H1 (cell line): ENCODE results near the gene YAP1. TPM values are rescaled to one million over a fixed set of nuclear protein-coding genes. Genes with fewer than 3 reads are reported as not detected.
A peak's percentile ranks its signal among the peaks of the same experiment; 100 is the strongest.

ENCODE experiments used
- CTCF ChIA-PET: fragments of 300-600 bp; sonication (Branson Sonifier 250); formaldehyde crosslinking; loops from one replicate; lab custom pipeline; 2021; ENCODE audit not compliant: partially characterized antibody; lab: Charles Lee
- POLR2A ChIA-PET: fragments of 300-600 bp; sonication (Branson Sonifier 250); formaldehyde crosslinking; loops from one replicate; lab custom pipeline; 2021; ENCODE audit warnings: inconsistent platforms; ENCODE audit not compliant: partially characterized antibody; lab: Charles Lee
- DNase-seq, 2 experiments: peaks; one replicate each; pipeline versions ENCODE4 v3.0.0 to v3.0.0-alpha.2; 2010 to 2022; ENCODE audit warnings: low spot score in 2 of 2, low read depth in 1 of 2, mixed read lengths in 1 of 2
- FAIRE-seq: peaks from 2 replicates; lab custom pipeline; 2011; peaks lifted over from hg19 to GRCh38; lab: Jason Lieb, UNC
- H2AFZ ChIP-seq: 2 replicates; pipeline ENCODE4 v1.8.1; 2012; ENCODE audit warnings: low read length, inconsistent platforms
- H2AK5ac ChIP-seq: 2 replicates; pipeline ENCODE4 v1.6.1; 2013; ENCODE audit warnings: low read depth, low read length
- H2BK120ac ChIP-seq: replicated peaks from 2 replicates; pipeline ENCODE3; 2013; ENCODE audit warnings: low read depth, low read length, inconsistent platforms
- H2BK12ac ChIP-seq: 2 replicates; pipeline ENCODE4 v1.6.1; 2013; ENCODE audit warnings: low read depth, low read length
- H2BK15ac ChIP-seq: 2 replicates; pipeline ENCODE4 v1.6.1; 2013; ENCODE audit warnings: low read length
- H2BK20ac ChIP-seq: 2 replicates; pipeline ENCODE4 v1.6.1; 2013; ENCODE audit warnings: low read length
- H2BK5ac ChIP-seq: 2 replicates; pipeline ENCODE4 v1.6.1; 2013; ENCODE audit warnings: low read depth, low read length
- H3K14ac ChIP-seq: 2 replicates; pipeline ENCODE4 v1.6.1; 2013; ENCODE audit warnings: inconsistent platforms; ENCODE audit not compliant: insufficient read length
- H3K18ac ChIP-seq: 2 replicates; pipeline ENCODE4 v1.6.1; 2013; ENCODE audit warnings: low read length; ENCODE audit errors: extremely low read depth
- H3K23ac ChIP-seq: 2 replicates; pipeline ENCODE4 v1.6.1; 2013; ENCODE audit warnings: inconsistent platforms; ENCODE audit not compliant: insufficient read length
- H3K23me2 ChIP-seq: 2 replicates; pipeline ENCODE4 v1.6.1; 2013; ENCODE audit warnings: low read depth, low read length
- H3K27ac ChIP-seq: 2 replicates; pipeline ENCODE4 v1.6.1; 2011; ENCODE audit warnings: low read depth, low read length, inconsistent platforms
- H3K27me3 ChIP-seq, 4 experiments: replicated peaks in 1 of 4; 1 replicate in 1 of 4; 2 replicates in 3 of 4; pipeline versions ENCODE4 v1.6.1 to v1.8.1; 2011 to 2013; ENCODE audit warnings: low read length in 3 of 4, mild to moderate bottlenecking in 3 of 4, inconsistent platforms in 2 of 4, mixed read lengths in 2 of 4, moderate library complexity in 1 of 4; ENCODE audit not compliant: control insufficient read depth in 3 of 4, insufficient read depth in 3 of 4; ENCODE audit errors: extremely low read depth in 1 of 4
- H3K36me3 ChIP-seq, 4 experiments: 2 replicates each; pipeline versions ENCODE4 v1.6.1 to v1.8.1; 2011 to 2013; ENCODE audit warnings: mild to moderate bottlenecking in 4 of 4, low read length in 3 of 4, moderate library complexity in 2 of 4, control low read depth in 1 of 4, inconsistent platforms in 1 of 4; ENCODE audit not compliant: insufficient read depth in 4 of 4, control insufficient read depth in 2 of 4
- H3K4ac ChIP-seq: replicated peaks from 2 replicates; pipeline ENCODE3; 2013; ENCODE audit warnings: low read length, low read depth, mixed read lengths, inconsistent platforms; ENCODE audit not compliant: insufficient read length
- H3K4me1 ChIP-seq, 4 experiments: replicated peaks in 1 of 4; 1 replicate in 1 of 4; 2 replicates in 3 of 4; pipeline versions ENCODE4 v1.6.1 to v1.8.1; 2011 to 2013; ENCODE audit warnings: low read length in 3 of 4, inconsistent platforms in 2 of 4, mixed read lengths in 1 of 4; ENCODE audit not compliant: insufficient read depth in 4 of 4, control insufficient read depth in 3 of 4
- H3K4me2 ChIP-seq, 2 experiments: 2 replicates each; pipeline versions ENCODE4 v1.6.1 to v1.8.1; 2011 to 2013; ENCODE audit warnings: low read depth in 2 of 2, low read length in 2 of 2, control low read depth in 1 of 2, inconsistent platforms in 1 of 2, mild to moderate bottlenecking in 1 of 2; ENCODE audit not compliant: insufficient read depth in 1 of 2
- H3K4me3 ChIP-seq, 4 experiments: fragments of 200-600, 300-600 bp in 1 of 4; sonication (generic), shearing (Covaris generic), sonication (Bioruptor Twin) in 1 of 4; 2 replicates each; pipeline versions ENCODE4 v1.5.1 to v1.8.1; 2011 to 2016; ENCODE audit warnings: low read length in 4 of 4, low read depth in 3 of 4, control low read depth in 2 of 4, inconsistent platforms in 2 of 4, mild to moderate bottlenecking in 2 of 4, mixed read lengths in 1 of 4, moderate library complexity in 1 of 4; ENCODE audit not compliant: insufficient read depth in 2 of 4; ENCODE audit errors: extremely low read depth in 1 of 4
- H3K56ac ChIP-seq: replicated peaks from 2 replicates; pipeline ENCODE3; 2013; ENCODE audit warnings: low read depth, mild to moderate bottlenecking, mixed read lengths, low read length, inconsistent platforms; ENCODE audit not compliant: insufficient read length
- H3K79me1 ChIP-seq: 2 replicates; pipeline ENCODE4 v1.6.1; 2013; ENCODE audit warnings: low read depth, low read length, control low read depth
- H3K79me2 ChIP-seq, 2 experiments: 2 replicates each; pipeline versions ENCODE4 v1.6.1 to v1.8.1; 2012 to 2013; ENCODE audit warnings: low read length in 2 of 2, mild to moderate bottlenecking in 2 of 2, inconsistent platforms in 1 of 2; ENCODE audit not compliant: insufficient read depth in 2 of 2, control insufficient read depth in 1 of 2
- H3K9ac ChIP-seq, 4 experiments: replicated peaks in 1 of 4; 1 replicate in 1 of 4; 2 replicates in 3 of 4; pipeline versions ENCODE4 v1.6.1 to v1.8.1; 2011 to 2013; ENCODE audit warnings: low read depth in 3 of 4, low read length in 3 of 4, control low read depth in 2 of 4, mild to moderate bottlenecking in 2 of 4, moderate library complexity in 2 of 4, inconsistent platforms in 1 of 4; ENCODE audit errors: extremely low read depth in 1 of 4
- H3K9me3 ChIP-seq, 2 experiments: 2 replicates each; pipeline versions ENCODE4 v1.6.1 to v1.8.1; 2012 to 2013; ENCODE audit warnings: mild to moderate bottlenecking in 2 of 2, moderate library complexity in 2 of 2, control low read depth in 1 of 2, inconsistent platforms in 1 of 2, low read depth in 1 of 2, low read length in 1 of 2, mixed read lengths in 1 of 2; ENCODE audit not compliant: insufficient read depth in 2 of 2
- H4K20me1 ChIP-seq, 2 experiments: replicated peaks in 1 of 2; 2 replicates each; pipeline versions ENCODE3 to v1.8.1; 2011 to 2013; ENCODE audit warnings: inconsistent platforms in 2 of 2, low read length in 2 of 2, mild to moderate bottlenecking in 1 of 2; ENCODE audit not compliant: insufficient read depth in 2 of 2, control insufficient read depth in 1 of 2
- H4K5ac ChIP-seq: 2 replicates; pipeline ENCODE4 v1.6.1; 2013; ENCODE audit warnings: low read length, low read depth, mixed read lengths, inconsistent platforms; ENCODE audit not compliant: insufficient read length
- H4K8ac ChIP-seq: 2 replicates; pipeline ENCODE4 v1.8.0; 2013; ENCODE audit warnings: mild to moderate bottlenecking, moderate library complexity, low read length, inconsistent platforms; ENCODE audit not compliant: insufficient read depth; ENCODE audit errors: extremely low read depth
- H4K91ac ChIP-seq: replicated peaks from 2 replicates; pipeline ENCODE3; 2013; ENCODE audit warnings: low read length, mixed read lengths, inconsistent platforms; ENCODE audit not compliant: insufficient read length
- WGBS, 2 experiments: shearing (Covaris generic) in 1 of 2; methylation state at CpG; one replicate each; pipeline versions ENCODE4 v1.1.6 to v1.1.7; 2013 to 2015; ENCODE audit warnings: low lambda C conversion rate in 2 of 2, mixed read lengths in 2 of 2, inconsistent platforms in 1 of 2, low coverage in 1 of 2, missing lambda C conversion rate in 1 of 2; ENCODE audit not compliant: insufficient replicate concordance in 2 of 2, insufficient coverage in 1 of 2, insufficient read length in 1 of 2; ENCODE audit errors: extremely low coverage in 1 of 2, missing lambda C conversion rate in 1 of 2; 5-methylcytosine and 5-hydroxymethylcytosine counted together
- polyA plus RNA-seq, 7 experiments: library from polyadenylated mRNA; depleted of rRNA in 3 of 7; stranded (reverse) in 5 of 7; unstranded in 2 of 7; fragments of >200 nt in 5 of 7; fragments of 200-250 nt in 2 of 7; gene quantifications; 1 replicate in 5 of 7; 2 replicates in 1 of 7; 4 replicates in 1 of 7; pipeline versions ENCODE4 v1.2.1 to v1.2.3, GENCODE V29; 2011 to 2013; ENCODE audit warnings: missing spikeins in 2 of 7, mixed read lengths in 2 of 7
- total RNA-seq: library from RNA; stranded (reverse); fragmentation: NEBNext Ultra II Directional; extraction: Animal tissue kit (Norgen Biotek cat#: 25700); gene quantifications from 2 replicates; pipeline ENCODE4 v1.2.1, GENCODE V29; 2021
- TF ChIP-seq, protein P1 (sequence below), 3 experiments: IDR thresholded peaks; 1 replicate in 2 of 3; 2 replicates in 1 of 3; pipeline versions ENCODE4 v1.5.1 to v1.6.1; 2011; ENCODE audit warnings: low read length in 3 of 3, mild to moderate bottlenecking in 3 of 3, inconsistent platforms in 2 of 3, low read depth in 1 of 3, moderate library complexity in 1 of 3; ENCODE audit not compliant: insufficient read depth in 1 of 3; ENCODE audit errors: control extremely low read depth in 1 of 3

YAP1 gene
- total and polyA plus RNA-seq, 2 of the 8 experiments (the other 6 are each of a cell fraction or from before 2014, with no cell fraction given): 62.0 to 108 TPM

DNA sequence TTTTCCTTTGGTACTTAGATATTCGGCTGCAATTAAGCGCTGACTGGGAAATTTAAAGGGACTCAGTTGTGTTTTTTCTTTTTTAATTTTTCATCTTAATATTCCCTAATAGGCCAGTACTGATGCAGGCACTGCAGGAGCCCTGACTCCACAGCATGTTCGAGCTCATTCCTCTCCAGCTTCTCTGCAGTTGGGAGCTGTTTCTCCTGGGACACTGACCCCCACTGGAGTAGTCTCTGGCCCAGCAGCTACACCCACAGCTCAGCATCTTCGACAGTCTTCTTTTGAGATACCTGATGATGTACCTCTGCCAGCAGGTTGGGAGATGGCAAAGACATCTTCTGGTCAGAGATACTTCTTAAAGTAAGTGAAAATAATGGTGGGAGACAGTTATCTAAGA is 3.8 kb downstream of the YAP1 start:
- TF ChIP-seq, protein P1, sequence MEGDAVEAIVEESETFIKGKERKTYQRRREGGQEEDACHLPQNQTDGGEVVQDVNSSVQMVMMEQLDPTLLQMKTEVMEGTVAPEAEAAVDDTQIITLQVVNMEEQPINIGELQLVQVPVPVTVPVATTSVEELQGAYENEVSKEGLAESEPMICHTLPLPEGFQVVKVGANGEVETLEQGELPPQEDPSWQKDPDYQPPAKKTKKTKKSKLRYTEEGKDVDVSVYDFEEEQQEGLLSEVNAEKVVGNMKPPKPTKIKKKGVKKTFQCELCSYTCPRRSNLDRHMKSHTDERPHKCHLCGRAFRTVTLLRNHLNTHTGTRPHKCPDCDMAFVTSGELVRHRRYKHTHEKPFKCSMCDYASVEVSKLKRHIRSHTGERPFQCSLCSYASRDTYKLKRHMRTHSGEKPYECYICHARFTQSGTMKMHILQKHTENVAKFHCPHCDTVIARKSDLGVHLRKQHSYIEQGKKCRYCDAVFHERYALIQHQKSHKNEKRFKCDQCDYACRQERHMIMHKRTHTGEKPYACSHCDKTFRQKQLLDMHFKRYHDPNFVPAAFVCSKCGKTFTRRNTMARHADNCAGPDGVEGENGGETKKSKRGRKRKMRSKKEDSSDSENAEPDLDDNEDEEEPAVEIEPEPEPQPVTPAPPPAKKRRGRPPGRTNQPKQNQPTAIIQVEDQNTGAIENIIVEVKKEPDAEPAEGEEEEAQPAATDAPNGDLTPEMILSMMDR (IDR thresholded peaks at IDR 0.05; ENCODE audit: control extremely low read depth in 1 of 3, insufficient read depth in 1 of 3, low read depth in 1 of 3, low read length in 3 of 3): no peak
- Histone ChIP-seq H3K4me3 (no peak overlapping the region; a peak in 1 of 8 replicates), H3K23me2 (peaks cover 5% of the 10 kb centered on the region), H3K4ac (no peak overlapping the region), H4K5ac (no peak overlapping the region), H3K4me1 (peaks cover 0 to 34% (median 2%) of the 10 kb centered on the region in 4 experiments; a peak in 5 of 7 replicates), H3K9me3 (no peaks in the 10 kb centered on the region), H3K18ac (no peak overlapping the region), H3K36me3 (peaks cover 0 to 7% (median 0%) of the 10 kb centered on the region in 4 experiments; a peak in 1 of 8 replicates), H3K23ac (no peak overlapping the region), H2BK20ac (no peak overlapping the region), H2BK5ac (no peak overlapping the region), H3K56ac (no peak overlapping the region), H2BK120ac (no peak overlapping the region), H4K20me1 (peaks cover 0 to 3% of the 10 kb centered on the region in 2 experiments), H3K27ac (no peak overlapping the region), H4K91ac (no peak overlapping the region), H3K9ac (no peak overlapping the region), H2BK15ac (no peak overlapping the region), H2BK12ac (no peak overlapping the region), H2AFZ (no peak overlapping the region), H3K79me2 (peaks cover 0 to 63% of the 10 kb centered on the region in 2 experiments; a peak in 3 of 4 replicates), H3K79me1 (no peaks in the 10 kb centered on the region), H2AK5ac (no peak overlapping the region), H4K8ac (no peak overlapping the region), H3K4me2 (peak overlapping the region; percentile 26 to 30; a peak in 3 of 4 replicates), H3K14ac (no peak overlapping the region), H3K27me3 (no peaks in the 10 kb centered on the region)
- DNase-seq (peak in 1 of 2 experiments; percentile 37), FAIRE-seq (no peak)
- WGBS, 2 experiments: 82% methylated on average over 4 of the region's 4 CpGs; no CpG with 5 or more reads in 1 of the 2 experiments
- ChIA-PET POLR2A (interaction anchor here (0.5 to 1.4 kb wide), 2 partner anchors 28 to 55 kb away, joined by 3 read pairs; no protein-coding TSS in a partner anchor), CTCF (interaction anchor here (0.6 to 2.5 kb wide), 6 partner anchors 61 to 174 kb away, joined by 3 to 13 read pairs (median 6); no protein-coding TSS in a partner anchor)
